ENCODE data around the gene HMOX1.

HMOX1 gene

DNA sequence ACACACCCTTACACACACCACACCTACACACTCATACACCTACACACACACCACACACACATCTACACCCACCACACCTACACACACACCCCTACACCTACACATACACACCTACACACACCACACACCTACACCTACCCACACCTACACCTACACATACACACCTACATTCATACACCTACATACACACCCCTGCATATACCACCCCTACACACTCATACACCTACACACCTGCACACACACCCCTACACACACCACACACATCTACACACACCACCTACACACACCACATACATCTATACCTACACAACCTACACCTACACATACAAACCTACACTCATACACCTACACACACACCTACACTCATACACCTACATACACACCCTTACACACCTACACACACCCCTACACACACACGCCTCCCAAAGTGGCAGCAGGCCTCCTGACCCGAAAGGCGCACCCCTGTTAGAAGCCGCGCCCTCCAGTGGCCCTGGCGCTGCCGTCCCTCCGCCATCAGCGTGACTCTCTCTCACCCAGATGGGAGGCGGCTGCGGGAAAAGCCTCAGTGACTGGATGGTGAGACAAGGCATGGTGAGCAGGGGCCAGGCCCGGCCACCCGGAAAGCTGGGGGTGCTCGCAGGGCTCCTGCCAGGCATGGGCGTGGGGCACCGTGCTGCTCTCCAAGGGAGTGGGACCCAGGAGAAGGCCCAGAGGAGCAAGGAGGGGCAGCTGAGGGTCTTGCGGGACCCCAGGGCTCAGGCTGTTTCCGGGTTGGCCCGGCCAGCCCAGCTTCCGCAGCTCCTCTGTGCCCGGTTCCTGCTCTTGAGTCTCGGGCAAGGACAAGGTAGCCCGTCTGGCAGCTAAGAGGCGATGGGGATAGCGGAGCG lies 37.0 kb upstream of the HMOX1 start:
- H3K27me3 ChIP-seq (ENCODE audit: control insufficient read depth in 1 of 2, insufficient read depth in 2 of 2, low read length in 2 of 2), result no peaks in the 10 kb centered on the region
- no peaks in the 10 kb centered on the region for H3K9me3 ChIP-seq (ENCODE audit: control insufficient read depth in 1 of 2, low read length in 2 of 2)
- no peak overlapping the region for H3K4me3 ChIP-seq (ENCODE audit: low read depth in 1 of 2, low read length in 2 of 2)
- H3K9ac ChIP-seq (ENCODE audit: low read depth in 1 of 2, low read length in 2 of 2), result no peak overlapping the region
- peaks cover 0 to 7% of the 10 kb centered on the region in 2 donors for H3K4me1 ChIP-seq (ENCODE audit: control insufficient read depth in 1 of 2, insufficient read depth in 2 of 2, low read length in 2 of 2)
- H3K36me3 ChIP-seq (ENCODE audit: control insufficient read depth in 1 of 2, insufficient read depth in 2 of 2, low read length in 2 of 2), result peaks cover 24 to 69% of the 10 kb centered on the region in 2 donors
- H3K27ac ChIP-seq (ENCODE audit: low read depth, low read length), result no peak overlapping the region

DNA sequence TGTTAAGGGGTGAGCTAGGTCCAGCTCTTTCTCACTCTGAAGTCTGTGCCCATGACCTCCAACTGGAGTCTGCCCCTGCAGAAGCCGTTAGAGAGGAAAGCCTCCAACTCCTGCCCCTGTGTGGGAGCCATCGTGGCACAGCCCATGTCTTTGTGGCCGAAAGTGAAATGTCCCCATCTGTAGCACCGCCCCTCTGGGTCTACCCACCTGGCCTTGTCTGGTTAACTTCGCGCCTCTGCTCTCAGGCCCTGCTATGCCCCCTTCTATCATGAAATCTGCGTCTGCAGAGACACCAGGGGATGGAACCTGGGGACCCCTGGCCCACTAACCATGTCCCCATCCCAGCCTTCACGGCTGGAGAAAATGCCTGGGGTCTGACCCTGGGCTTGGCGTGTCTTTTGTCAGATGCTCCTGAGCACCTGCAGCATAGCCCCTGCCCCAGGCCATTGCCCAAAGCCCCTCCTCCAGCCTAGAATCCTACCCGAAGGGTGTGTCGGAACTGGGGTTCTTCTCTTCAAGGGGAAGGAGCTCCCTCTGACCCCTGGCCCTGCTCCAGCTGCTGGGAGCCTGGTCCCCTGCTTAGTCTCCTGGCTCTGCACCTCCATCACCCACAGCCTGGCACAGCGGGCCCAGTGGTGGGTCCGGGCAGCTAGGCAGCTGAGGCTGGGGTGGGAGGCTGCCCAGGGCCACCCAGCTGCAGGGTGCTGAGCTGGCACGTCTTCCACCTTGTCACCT lies 35.8 kb upstream of the HMOX1 start:
- peaks cover 24 to 65% of the 10 kb centered on the region in 2 donors for H3K36me3 ChIP-seq (ENCODE audit: control insufficient read depth in 1 of 2, insufficient read depth in 2 of 2, low read length in 2 of 2)
- peaks cover 0 to 7% of the 10 kb centered on the region in 2 donors for H3K4me1 ChIP-seq (ENCODE audit: control insufficient read depth in 1 of 2, insufficient read depth in 2 of 2, low read length in 2 of 2)
- no peaks in the 10 kb centered on the region for H3K9me3 ChIP-seq (ENCODE audit: control insufficient read depth in 1 of 2, low read length in 2 of 2)
- no peak overlapping the region for H3K4me3 ChIP-seq (ENCODE audit: low read depth in 1 of 2, low read length in 2 of 2)
- no peak overlapping the region for H3K27ac ChIP-seq (ENCODE audit: low read depth, low read length)
- no peaks in the 10 kb centered on the region for H3K27me3 ChIP-seq (ENCODE audit: control insufficient read depth in 1 of 2, insufficient read depth in 2 of 2, low read length in 2 of 2)
- no peak overlapping the region for H3K9ac ChIP-seq (ENCODE audit: low read depth in 1 of 2, low read length in 2 of 2)

DNA sequence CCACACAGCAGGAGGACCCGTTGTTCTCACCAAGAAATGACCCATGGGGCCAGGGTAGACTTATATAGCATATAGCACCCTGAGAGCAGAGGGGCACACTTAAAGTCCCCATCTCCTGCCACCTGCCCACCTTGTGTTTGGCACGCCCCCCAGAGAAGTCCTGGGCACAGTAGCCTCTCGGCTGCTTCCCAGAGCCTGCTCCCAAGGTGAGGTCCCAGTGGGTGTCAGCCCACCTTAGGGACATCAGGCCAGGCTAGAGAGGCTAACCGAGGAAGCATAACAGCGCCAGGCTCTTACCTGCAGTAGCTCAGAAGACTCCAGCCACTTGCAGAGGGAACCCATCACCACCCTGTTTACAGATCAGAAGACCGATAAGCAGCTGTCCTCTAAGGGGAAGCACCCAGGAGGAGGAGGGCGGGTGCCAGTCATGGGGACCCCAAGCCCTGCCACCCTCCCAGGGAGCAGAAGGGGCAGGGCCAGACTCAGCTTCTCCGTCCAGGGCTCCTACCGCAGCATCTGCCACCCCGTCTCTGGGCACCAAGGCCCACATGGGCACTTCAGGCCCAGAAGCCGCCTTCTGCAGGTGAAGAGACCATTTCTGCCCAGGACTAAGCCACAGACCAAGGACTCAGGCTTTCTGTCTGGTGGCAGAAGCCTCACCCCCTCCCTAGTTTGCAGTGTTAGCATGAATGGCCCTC lies 34.9 kb upstream of the HMOX1 start:
- peaks cover 20 to 58% of the 10 kb centered on the region in 2 donors for H3K36me3 ChIP-seq (ENCODE audit: control insufficient read depth in 1 of 2, insufficient read depth in 2 of 2, low read length in 2 of 2)
- H3K4me3 ChIP-seq (ENCODE audit: low read depth in 1 of 2, low read length in 2 of 2), result no peak overlapping the region
- peaks cover 6 to 10% of the 10 kb centered on the region in 2 donors for H3K4me1 ChIP-seq (ENCODE audit: control insufficient read depth in 1 of 2, insufficient read depth in 2 of 2, low read length in 2 of 2)
- no peaks in the 10 kb centered on the region for H3K9me3 ChIP-seq (ENCODE audit: control insufficient read depth in 1 of 2, low read length in 2 of 2)
- no peaks in the 10 kb centered on the region for H3K27me3 ChIP-seq (ENCODE audit: control insufficient read depth in 1 of 2, insufficient read depth in 2 of 2, low read length in 2 of 2)
- no peak overlapping the region for H3K27ac ChIP-seq (ENCODE audit: low read depth, low read length)
- no peak overlapping the region for H3K9ac ChIP-seq (ENCODE audit: low read depth in 1 of 2, low read length in 2 of 2)

DNA sequence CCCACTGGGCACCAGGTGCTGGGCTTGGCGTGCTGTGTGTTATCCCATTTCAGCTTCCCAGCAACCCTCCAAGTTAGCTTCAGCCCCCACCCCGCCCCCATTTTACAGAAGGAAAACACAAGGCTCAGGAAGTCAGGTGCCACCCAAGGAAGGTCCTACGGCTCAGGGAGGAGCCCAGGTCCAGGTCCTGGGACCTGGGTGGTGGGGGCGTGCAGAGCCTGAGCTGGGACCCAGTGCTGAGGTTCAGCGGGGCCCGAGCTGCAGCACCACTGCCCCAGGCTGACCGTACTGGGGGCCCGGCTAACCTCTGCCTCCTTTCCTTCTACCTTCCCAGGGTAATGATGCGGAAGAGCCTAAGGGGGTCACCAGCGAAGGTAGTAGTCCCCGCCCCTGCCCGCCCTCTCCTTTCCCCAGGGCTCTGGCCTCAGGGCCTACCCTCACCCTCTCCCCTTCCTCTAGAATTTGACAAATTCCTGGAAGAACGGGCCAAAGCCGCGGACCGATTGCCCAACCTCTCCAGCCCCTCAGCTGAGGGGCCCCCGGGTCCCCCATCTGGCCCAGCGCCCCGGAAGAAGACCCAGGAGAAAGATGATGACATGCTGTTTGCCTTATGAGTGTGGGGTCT lies 34.2 kb upstream of the HMOX1 start:
- no peaks in the 10 kb centered on the region for H3K27me3 ChIP-seq (ENCODE audit: control insufficient read depth in 1 of 2, insufficient read depth in 2 of 2, low read length in 2 of 2)
- no peaks in the 10 kb centered on the region for H3K9me3 ChIP-seq (ENCODE audit: control insufficient read depth in 1 of 2, low read length in 2 of 2)
- H3K4me3 ChIP-seq (ENCODE audit: low read depth in 1 of 2, low read length in 2 of 2), result no peak overlapping the region
- H3K36me3 ChIP-seq (ENCODE audit: control insufficient read depth in 1 of 2, insufficient read depth in 2 of 2, low read length in 2 of 2), result peaks cover 14 to 51% of the 10 kb centered on the region in 2 donors
- H3K9ac ChIP-seq (ENCODE audit: low read depth in 1 of 2, low read length in 2 of 2), result no peak overlapping the region
- H3K27ac ChIP-seq (ENCODE audit: low read depth, low read length), result no peak overlapping the region
- H3K4me1 ChIP-seq (ENCODE audit: control insufficient read depth in 1 of 2, insufficient read depth in 2 of 2, low read length in 2 of 2), result peaks cover 13 to 16% of the 10 kb centered on the region in 2 donors

DNA sequence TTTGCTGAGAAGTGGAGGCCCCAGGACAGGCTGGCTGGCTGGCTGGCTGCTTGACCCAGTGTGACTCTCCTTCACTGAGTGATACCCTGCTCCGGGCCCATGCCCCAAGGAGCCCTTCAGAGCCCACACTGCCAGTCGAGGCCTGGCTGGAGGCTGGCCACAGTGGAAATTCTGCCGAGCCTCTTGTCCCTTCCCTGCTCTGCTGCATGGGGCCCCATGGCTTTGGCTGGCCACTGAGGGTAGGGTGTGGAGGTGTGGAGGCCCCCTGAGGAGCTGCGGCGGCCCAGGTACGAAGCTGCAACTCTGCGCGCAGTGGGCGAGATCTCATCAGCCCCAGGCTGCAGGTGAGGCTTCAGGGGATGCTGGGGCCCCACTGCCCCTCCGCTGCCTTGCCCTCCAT lies 33.4 kb upstream of the HMOX1 start:
- no peak overlapping the region for H3K9ac ChIP-seq (ENCODE audit: low read depth in 1 of 2, low read length in 2 of 2)
- H3K9me3 ChIP-seq (ENCODE audit: control insufficient read depth in 1 of 2, low read length in 2 of 2), result no peaks in the 10 kb centered on the region
- H3K4me3 ChIP-seq (ENCODE audit: low read depth in 1 of 2, low read length in 2 of 2), result no peak overlapping the region
- no peak overlapping the region for H3K27ac ChIP-seq (ENCODE audit: low read depth, low read length)
- H3K27me3 ChIP-seq (ENCODE audit: control insufficient read depth in 1 of 2, insufficient read depth in 2 of 2, low read length in 2 of 2), result no peaks in the 10 kb centered on the region
- H3K4me1 ChIP-seq (ENCODE audit: control insufficient read depth in 1 of 2, insufficient read depth in 2 of 2, low read length in 2 of 2), result peaks cover 13 to 20% of the 10 kb centered on the region in 2 donors
- peaks cover 14 to 44% of the 10 kb centered on the region in 2 donors for H3K36me3 ChIP-seq (ENCODE audit: control insufficient read depth in 1 of 2, insufficient read depth in 2 of 2, low read length in 2 of 2)

DNA sequence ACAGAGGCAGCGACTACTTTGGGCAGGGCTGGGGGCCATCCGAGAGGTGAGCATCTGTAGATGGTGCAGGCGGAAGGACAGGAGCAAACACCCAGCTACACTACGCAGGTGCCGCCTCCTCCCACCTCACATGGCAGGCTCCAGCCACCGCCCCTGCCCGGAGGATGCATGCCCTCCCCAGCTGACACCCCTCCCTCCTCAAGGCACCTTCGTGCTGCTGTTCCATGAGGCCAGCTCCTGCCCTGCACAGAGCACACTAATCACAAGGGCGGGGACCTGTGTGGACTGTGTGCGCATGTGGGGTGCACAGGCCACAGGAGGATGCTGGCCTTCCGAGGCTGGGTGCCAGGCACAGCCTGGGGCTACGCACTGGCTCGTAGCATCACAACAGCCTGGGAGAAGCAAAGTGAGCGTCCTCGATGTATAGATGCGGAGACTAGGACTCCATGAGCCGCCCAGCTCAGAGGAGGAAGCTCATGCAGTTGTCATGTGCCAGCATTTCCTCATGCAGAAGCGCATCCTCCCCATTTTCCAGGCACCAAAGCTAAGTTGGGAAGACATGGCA lies 32.8 kb upstream of the HMOX1 start:
- peaks cover 14 to 37% of the 10 kb centered on the region in 2 donors for H3K36me3 ChIP-seq (ENCODE audit: control insufficient read depth in 1 of 2, insufficient read depth in 2 of 2, low read length in 2 of 2)

DNA sequence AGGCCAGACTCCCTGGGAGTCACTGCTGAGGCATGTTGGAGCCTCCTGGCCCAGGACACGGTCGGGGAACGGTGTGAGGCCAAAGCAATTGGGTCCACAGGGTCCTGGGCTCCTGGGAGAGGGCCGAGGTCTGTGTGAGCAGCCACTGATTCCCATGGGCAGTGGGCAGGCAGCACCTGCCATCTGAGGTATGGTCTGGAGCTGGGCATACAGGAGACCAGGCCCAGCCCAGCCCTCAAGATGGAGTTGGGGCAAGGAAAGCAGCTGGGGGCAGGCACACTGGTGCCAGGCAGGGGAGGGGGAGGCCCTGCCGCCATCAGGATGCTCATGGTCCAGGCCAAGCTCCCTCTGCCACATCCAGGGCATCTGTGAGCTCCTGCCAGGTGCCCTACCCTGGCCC lies 32.2 kb upstream of the HMOX1 start:
- H3K4me1 ChIP-seq (ENCODE audit: control insufficient read depth in 1 of 2, insufficient read depth in 2 of 2, low read length in 2 of 2), result peaks cover 13 to 26% of the 10 kb centered on the region in 2 donors
- H3K27ac ChIP-seq (ENCODE audit: low read depth, low read length), result no peak overlapping the region
- H3K27me3 ChIP-seq (ENCODE audit: control insufficient read depth in 1 of 2, insufficient read depth in 2 of 2, low read length in 2 of 2), result no peaks in the 10 kb centered on the region
- no peak overlapping the region for H3K9ac ChIP-seq (ENCODE audit: low read depth in 1 of 2, low read length in 2 of 2)
- H3K9me3 ChIP-seq (ENCODE audit: control insufficient read depth in 1 of 2, low read length in 2 of 2), result no peaks in the 10 kb centered on the region
- H3K36me3 ChIP-seq (ENCODE audit: control insufficient read depth in 1 of 2, insufficient read depth in 2 of 2, low read length in 2 of 2), result peaks cover 9 to 31% of the 10 kb centered on the region in 2 donors
- no peak overlapping the region for H3K4me3 ChIP-seq (ENCODE audit: low read depth in 1 of 2, low read length in 2 of 2)

More for the DNA sequence above, 32.8 kb upstream of the HMOX1 start:
- no peaks in the 10 kb centered on the region for H3K9me3 ChIP-seq (ENCODE audit: control insufficient read depth in 1 of 2, low read length in 2 of 2)
- H3K27ac ChIP-seq (ENCODE audit: low read depth, low read length), result no peak overlapping the region
- no peaks in the 10 kb centered on the region for H3K27me3 ChIP-seq (ENCODE audit: control insufficient read depth in 1 of 2, insufficient read depth in 2 of 2, low read length in 2 of 2)
- H3K9ac ChIP-seq (ENCODE audit: low read depth in 1 of 2, low read length in 2 of 2), result no peak overlapping the region
- peaks cover 13 to 26% of the 10 kb centered on the region in 2 donors for H3K4me1 ChIP-seq (ENCODE audit: control insufficient read depth in 1 of 2, insufficient read depth in 2 of 2, low read length in 2 of 2)
- H3K4me3 ChIP-seq (ENCODE audit: low read depth in 1 of 2, low read length in 2 of 2), result no peak overlapping the region

DNA sequence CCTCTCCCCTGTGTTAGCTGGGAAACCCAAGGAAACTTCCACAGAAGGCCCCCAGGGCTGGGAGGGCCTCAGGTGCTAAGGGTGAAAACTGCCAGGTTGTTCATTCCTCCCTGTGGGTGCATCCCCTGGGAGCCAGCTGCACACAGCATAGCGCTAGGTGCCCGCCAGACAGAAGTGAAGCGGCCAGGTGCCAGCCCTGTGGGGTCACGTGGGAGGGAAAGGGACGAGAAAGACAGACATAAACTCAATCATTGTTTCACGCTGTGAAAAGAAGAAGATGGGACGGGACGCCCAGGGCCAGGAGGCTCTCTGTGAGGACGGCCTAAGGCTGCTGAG lies 31.6 kb upstream of the HMOX1 start:
- Histone ChIP-seq H3K4me3 (ENCODE audit: low read depth in 1 of 2, low read length in 2 of 2) (no peak overlapping the region), H3K9ac (ENCODE audit: low read depth in 1 of 2, low read length in 2 of 2) (no peak overlapping the region), H3K36me3 (ENCODE audit: control insufficient read depth in 1 of 2, insufficient read depth in 2 of 2, low read length in 2 of 2) (peaks cover 7 to 25% of the 10 kb centered on the region in 2 donors), H3K27me3 (ENCODE audit: control insufficient read depth in 1 of 2, insufficient read depth in 2 of 2, low read length in 2 of 2) (no peaks in the 10 kb centered on the region), H3K27ac (ENCODE audit: low read depth, low read length) (no peak overlapping the region), H3K9me3 (ENCODE audit: control insufficient read depth in 1 of 2, low read length in 2 of 2) (no peaks in the 10 kb centered on the region), H3K4me1 (ENCODE audit: control insufficient read depth in 1 of 2, insufficient read depth in 2 of 2, low read length in 2 of 2) (peaks cover 13 to 26% of the 10 kb centered on the region in 2 donors)

DNA sequence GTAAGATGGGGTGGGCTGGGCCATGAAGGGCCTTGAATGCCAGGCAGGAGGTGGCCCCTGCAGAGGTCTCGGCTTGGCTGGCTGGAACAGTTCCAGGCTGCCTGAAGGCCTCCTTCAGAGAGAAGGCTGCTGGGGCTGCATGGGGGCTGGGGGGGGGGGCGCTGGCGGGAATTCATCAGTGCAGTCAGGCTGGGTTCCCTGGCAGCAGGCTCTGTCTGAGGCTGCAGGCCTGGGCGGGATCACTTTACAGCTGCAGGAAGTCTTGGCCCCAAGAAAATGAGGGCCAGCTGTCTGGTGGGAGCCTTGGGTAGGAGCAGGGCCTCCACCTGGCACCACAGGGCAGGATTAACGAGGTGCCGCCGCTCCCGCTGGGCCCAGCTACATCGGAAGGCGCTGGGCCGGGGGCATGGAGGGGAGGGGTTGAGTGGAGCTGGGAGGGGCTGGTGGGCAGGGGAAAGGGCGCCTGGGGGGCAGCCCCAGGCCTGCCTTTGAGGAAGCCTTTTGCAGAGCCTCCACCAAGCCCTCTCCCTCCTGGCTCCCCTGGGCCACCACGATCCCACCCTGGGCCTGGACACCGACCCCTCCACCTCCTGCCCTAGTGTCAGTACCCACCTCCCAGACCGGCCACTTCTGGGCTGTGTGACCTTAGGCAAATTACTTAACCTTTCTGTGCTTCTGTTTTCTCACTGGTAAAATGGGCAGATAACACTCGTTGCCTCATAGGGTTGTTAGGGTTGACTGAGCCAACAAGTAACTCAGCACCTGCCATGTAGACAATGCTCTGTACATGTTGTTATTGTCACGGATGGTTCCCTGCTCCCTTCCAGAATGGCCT lies 31.0 kb upstream of the HMOX1 start:
- Histone ChIP-seq H3K36me3 (ENCODE audit: control insufficient read depth in 1 of 2, insufficient read depth in 2 of 2, low read length in 2 of 2) (peaks cover 2 to 20% of the 10 kb centered on the region in 2 donors), H3K9me3 (ENCODE audit: control insufficient read depth in 1 of 2, low read length in 2 of 2) (no peaks in the 10 kb centered on the region), H3K4me1 (ENCODE audit: control insufficient read depth in 1 of 2, insufficient read depth in 2 of 2, low read length in 2 of 2) (peaks cover 13 to 26% of the 10 kb centered on the region in 2 donors), H3K27me3 (ENCODE audit: control insufficient read depth in 1 of 2, insufficient read depth in 2 of 2, low read length in 2 of 2) (no peaks in the 10 kb centered on the region), H3K9ac (ENCODE audit: low read depth in 1 of 2, low read length in 2 of 2) (peak overlapping the region; percentile 44 to 53), H3K27ac (ENCODE audit: low read depth, low read length) (no peak overlapping the region), H3K4me3 (ENCODE audit: low read depth in 1 of 2, low read length in 2 of 2) (peak overlapping the region in 1 of 2 donors; percentile 81)

Data from duodenal mucosa (tissue), 2 donors.